Ovary (tissue), 9 donors: ENCODE measurements around the gene TBX2. TPM values are rescaled to one million over a fixed set of nuclear protein-coding genes. Genes with fewer than 3 reads are reported as not detected.
"Not testable (repeated sequence)": the region's sequence is repeated elsewhere in the genome, so short reads cannot be mapped to it uniquely, and the experiment has no call there.

Experiments
- DNase-seq, 5 donors: peaks; one replicate each; pipeline ENCODE4 v3.0.0-alpha.2; 2019 to 2020
- H3K27ac ChIP-seq, 2 donors: fragments of 200-600 bp; one replicate each; pipeline versions ENCODE4 v1.5.1 to v1.8.0; 2019 to 2022
- H3K27me3 ChIP-seq: fragments of 200-600 bp; one replicate; pipeline ENCODE4 v1.8.0; 2022
- H3K36me3 ChIP-seq: fragments of 200-600 bp; sonication (generic); one replicate; pipeline ENCODE4 v1.5.1; 2019
- H3K4me1 ChIP-seq: one replicate; pipeline ENCODE4 v1.8.1; 2013; ENCODE audit warnings: mild to moderate bottlenecking, moderate library complexity; ENCODE audit not compliant: insufficient read depth
- H3K4me3 ChIP-seq: fragments of 200-600 bp; sonication (generic); one replicate; pipeline ENCODE4 v1.5.1; 2017
- H3K9me3 ChIP-seq, 2 donors: fragments of 200-600 bp in 1 of 2; sonication (generic) in 1 of 2; one replicate each; pipeline versions ENCODE4 v1.5.1 to v1.8.1; 2013 to 2019; ENCODE audit warnings: mild to moderate bottlenecking in 1 of 2, moderate library complexity in 1 of 2
- EP300 ChIP-seq: sonication (generic); formaldehyde crosslinking; IDR thresholded peaks from one replicate; pipeline ENCODE4 v1.6.1; 2017; ENCODE audit warnings: antibody characterized with exemption
- POLR2A ChIP-seq: fragments of 450-650 bp; IDR thresholded peaks from one replicate; pipeline ENCODE4 v1.6.1; 2017; ENCODE audit warnings: antibody characterized with exemption, mild to moderate bottlenecking, moderate library complexity
- WGBS, 3 donors: extraction: QIAGEN DNeasy Blood & Tissue Kit in 1 of 3; methylation state at CpG; one replicate each; pipeline versions ENCODE4 v1.1.5 to v1.1.7; 2013 to 2017; 5-methylcytosine and 5-hydroxymethylcytosine counted together
- intact Hi-C, 4 donors: fragments of 100-400 bp; cut with DNase I; formaldehyde crosslinking; loops; one replicate each; pipeline versions ENCODE4 v1.11.0 to v1.15.1; 2022 to 2023
- polyA plus RNA-seq, 2 donors: library from polyadenylated mRNA; stranded (reverse); fragments of 200-250 nt in 1 of 2; fragments of 350-450 nt in 1 of 2; fragmentation: Illumina TruSeq in 1 of 2; extraction: RNeasy Lipid Tissue Mini Kit (QIAGEN cat#74804) in 1 of 2; gene quantifications; one replicate each; pipeline ENCODE4 v1.2.3, GENCODE V29; 2013 to 2014
- total RNA-seq, 7 donors: library from RNA; depleted of rRNA in 2 of 7; stranded (reverse); fragments of >200 nt in 2 of 7; fragmentation: NEBNext Ultra II Directional in 3 of 7; extraction: Animal tissue kit (Norgen Biotek cat#: 25700) in 3 of 7; gene quantifications; one replicate each; pipeline versions ENCODE4 v1.1.0 to v1.2.4, GENCODE V29; 2016 to 2023
- TF ChIP-seq, protein P1 (sequence below), 3 donors: fragments of 450-650 bp in 2 of 3; fragments of 200-600 bp in 1 of 3; IDR thresholded peaks; one replicate each; pipeline versions ENCODE4 v1.5.1 to v1.8.0; 2016 to 2022; ENCODE audit warnings: antibody characterized with exemption in 3 of 3, mild to moderate bottlenecking in 1 of 3
- donor health status: DM: no; HTN: no; CAD: no; lungs with moderate emphysema.
- donor health status: DM: no; HTN: no; CAD: no.
- donor health status: Bipolar disorder and iron deficiency.
- donor health status: DM: yes; HTN: yes; CAD: no.
- donor health status: DM: no; HTN: no; CAD: no.
- donor health status: DM: yes; HTN: yes; CAD: no.

The TBX2 gene
- total and polyA plus RNA-seq, 9 donors, result 4.8 to 22.2 (median 16.0) TPM

GRCh38 chr17:61436995-61437704, 37.5 kb downstream of the TBX2 start:
- intact Hi-C loops, result no loop called here
- Histone ChIP-seq H3K27me3 (no peaks in the 10 kb centered on the region), H3K36me3 (no peaks in the 10 kb centered on the region), H3K27ac (no peak overlapping the region), H3K4me1 (no peaks in the 10 kb centered on the region), H3K9me3 (no peaks in the 10 kb centered on the region), H3K4me3 (no peak overlapping the region)
- no peak for TF ChIP-seq POLR2A
- no peak for TF ChIP-seq EP300
- TF ChIP-seq, protein P1, sequence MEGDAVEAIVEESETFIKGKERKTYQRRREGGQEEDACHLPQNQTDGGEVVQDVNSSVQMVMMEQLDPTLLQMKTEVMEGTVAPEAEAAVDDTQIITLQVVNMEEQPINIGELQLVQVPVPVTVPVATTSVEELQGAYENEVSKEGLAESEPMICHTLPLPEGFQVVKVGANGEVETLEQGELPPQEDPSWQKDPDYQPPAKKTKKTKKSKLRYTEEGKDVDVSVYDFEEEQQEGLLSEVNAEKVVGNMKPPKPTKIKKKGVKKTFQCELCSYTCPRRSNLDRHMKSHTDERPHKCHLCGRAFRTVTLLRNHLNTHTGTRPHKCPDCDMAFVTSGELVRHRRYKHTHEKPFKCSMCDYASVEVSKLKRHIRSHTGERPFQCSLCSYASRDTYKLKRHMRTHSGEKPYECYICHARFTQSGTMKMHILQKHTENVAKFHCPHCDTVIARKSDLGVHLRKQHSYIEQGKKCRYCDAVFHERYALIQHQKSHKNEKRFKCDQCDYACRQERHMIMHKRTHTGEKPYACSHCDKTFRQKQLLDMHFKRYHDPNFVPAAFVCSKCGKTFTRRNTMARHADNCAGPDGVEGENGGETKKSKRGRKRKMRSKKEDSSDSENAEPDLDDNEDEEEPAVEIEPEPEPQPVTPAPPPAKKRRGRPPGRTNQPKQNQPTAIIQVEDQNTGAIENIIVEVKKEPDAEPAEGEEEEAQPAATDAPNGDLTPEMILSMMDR (IDR thresholded peaks at IDR 0.05), result no peak
- DNase-seq, result no peak

DNA sequence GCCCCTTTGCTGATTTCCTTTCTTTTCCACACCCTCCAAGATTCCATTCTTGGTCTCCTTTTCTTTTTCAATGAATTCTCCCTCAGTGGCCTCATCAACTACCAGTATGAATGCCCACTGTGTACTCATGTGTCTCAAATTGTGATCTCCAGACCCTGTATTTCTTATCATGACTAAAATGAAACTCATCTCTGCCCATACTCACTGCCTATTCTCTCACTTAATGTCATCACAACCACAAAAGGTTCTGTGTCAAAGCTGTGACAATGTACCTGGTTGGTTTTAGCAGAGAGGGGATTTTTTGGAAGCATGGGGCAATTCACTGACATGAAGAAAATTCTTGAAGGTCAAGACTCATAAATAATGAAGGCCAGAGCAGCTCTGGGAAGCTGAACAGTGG, 41.1 kb downstream of the TBX2 start:
- DNase-seq, result no peak
- Histone ChIP-seq H3K4me1 (no peaks in the 10 kb centered on the region), H3K27me3 (no peaks in the 10 kb centered on the region), H3K36me3 (no peaks in the 10 kb centered on the region), H3K27ac (no peak overlapping the region), H3K9me3 (no peaks in the 10 kb centered on the region), H3K4me3 (no peak overlapping the region)
- TF ChIP-seq, protein P1 (IDR thresholded peaks at IDR 0.05), result no peak
- TF ChIP-seq POLR2A (no peak), EP300 (no peak)
- intact Hi-C loops, result no loop called here

DNA sequence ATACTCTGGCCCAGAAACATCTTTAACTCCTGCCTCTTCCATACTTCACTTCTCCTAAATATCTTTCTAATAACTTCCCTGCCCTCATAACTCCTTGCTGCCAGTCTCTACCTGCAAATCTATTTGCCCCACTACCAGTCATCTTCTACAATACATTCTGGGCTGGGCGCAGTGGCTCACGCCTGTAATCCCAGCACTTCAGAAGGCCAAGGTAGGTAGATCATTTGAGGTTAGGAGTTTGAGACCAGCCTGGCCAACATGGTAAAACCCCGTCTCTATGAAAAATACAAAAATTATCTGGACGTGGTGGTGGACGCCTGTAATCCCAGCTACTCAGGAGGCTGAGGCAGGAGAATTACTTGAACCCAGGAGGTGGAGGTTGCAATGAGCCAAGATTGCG, 41.9 kb downstream of the TBX2 start:
- H3K27ac ChIP-seq, H3K4me3 ChIP-seq, H3K4me1 ChIP-seq, H3K36me3 ChIP-seq, H3K9me3 ChIP-seq, intact Hi-C loops, DNase-seq, H3K27me3 ChIP-seq: not testable (repeated sequence)
- WGBS, 3 donors, result 92 to 96% (median 94%) methylated on average over 6 of the region's 6 CpGs

DNA sequence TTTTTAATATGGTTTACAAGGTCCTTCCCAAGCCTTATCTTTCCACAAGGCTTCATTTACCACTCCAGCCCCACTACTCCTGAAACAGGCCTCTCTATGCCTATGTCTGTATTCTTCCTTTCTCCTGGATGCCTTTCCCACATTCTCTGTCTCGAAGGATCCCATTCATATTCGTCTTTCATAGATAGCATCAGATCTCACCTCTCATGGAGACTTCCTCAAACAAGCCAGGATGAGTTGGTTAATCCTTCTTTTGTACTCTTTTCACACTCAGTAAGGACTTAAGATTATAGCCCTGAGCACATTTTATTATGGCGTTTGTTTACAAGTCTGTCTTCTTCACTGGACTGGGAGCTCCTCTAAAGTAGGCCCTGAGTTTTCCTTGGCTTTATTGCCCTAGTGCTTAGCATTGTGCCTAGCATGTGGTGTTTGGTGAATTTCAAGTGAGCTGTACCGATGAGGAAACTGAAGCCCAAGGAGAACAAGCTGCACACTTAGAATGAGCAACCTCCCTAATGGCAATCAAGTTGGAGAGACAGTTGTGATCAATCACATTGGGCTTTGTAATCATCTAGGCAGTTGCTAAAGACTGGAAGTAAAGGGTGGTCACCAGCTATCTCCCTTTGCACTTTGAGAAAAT, 42.6 kb downstream of the TBX2 start:
- intact Hi-C loops, result no loop called here
- TF ChIP-seq, protein P1 (IDR thresholded peaks at IDR 0.05), result no peak
- TF ChIP-seq EP300 (no peak), POLR2A (no peak)
- DNase-seq, result no peak
- H3K4me3 ChIP-seq, result no peak overlapping the region
- H3K4me1 ChIP-seq, result no peaks in the 10 kb centered on the region
- no peaks in the 10 kb centered on the region for H3K36me3 ChIP-seq
- no peaks in the 10 kb centered on the region for H3K9me3 ChIP-seq
- H3K27ac ChIP-seq, result no peak overlapping the region
- no peaks in the 10 kb centered on the region for H3K27me3 ChIP-seq
- WGBS, 3 donors, result 66 to 68% (median 68%) methylated on average over 4 of the region's 4 CpGs

DNA sequence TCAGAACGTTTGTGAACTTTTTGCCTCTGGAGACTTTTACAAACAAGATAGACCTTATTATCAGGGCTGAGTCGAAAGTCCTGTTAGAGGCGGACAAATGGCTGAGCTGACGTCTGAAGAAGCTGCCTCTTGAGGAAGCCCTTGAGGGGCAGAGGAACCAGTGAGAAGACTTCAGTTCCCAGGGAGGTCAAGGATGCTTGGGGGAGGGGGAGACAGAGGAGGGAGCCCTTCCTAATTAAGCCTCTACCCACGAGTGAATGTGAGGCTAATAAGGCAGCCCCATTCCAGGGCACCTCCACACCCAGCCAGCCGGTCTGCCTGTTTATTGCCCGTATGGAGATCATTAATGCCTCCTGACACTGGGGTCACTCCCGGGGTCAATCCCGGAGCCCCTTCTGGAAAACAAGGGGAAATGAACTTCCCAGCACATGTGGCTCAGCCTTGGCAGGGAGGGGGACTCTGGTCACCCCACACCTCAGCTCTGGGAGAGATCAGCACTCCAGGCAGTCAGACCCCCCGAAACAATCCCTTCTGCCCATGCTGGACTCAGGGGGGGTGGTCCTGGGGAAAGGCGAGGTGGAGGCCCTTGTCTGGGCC, 43.3 kb downstream of the TBX2 start:
- 46 to 50% (median 48%) methylated on average over 10 to 11 of the region's 11 CpGs for WGBS, 3 donors
- Histone ChIP-seq H3K27ac (no peak overlapping the region), H3K4me1 (no peaks in the 10 kb centered on the region), H3K27me3 (no peaks in the 10 kb centered on the region), H3K4me3 (no peak overlapping the region), H3K9me3 (no peaks in the 10 kb centered on the region), H3K36me3 (no peaks in the 10 kb centered on the region)
- TF ChIP-seq, protein P1 (IDR thresholded peaks at IDR 0.05), result no peak
- TF ChIP-seq POLR2A (no peak), EP300 (no peak)
- no peak for DNase-seq
- intact Hi-C loops, result no loop called here
